Stimulated activated CD8-positive, alpha-beta memory T cell treated with anti-CD3 and anti-CD28 coated beads, Interleukin-15, amount 100 ng/mL, for 4 hours (primary cell): ENCODE measurements around the gene ISY1.
"Not testable (repeated sequence)": the region's sequence is repeated elsewhere in the genome, so short reads cannot be mapped to it uniquely, and the experiment has no call there.

Experiments
- DNase-seq, 2 donors: peaks; one replicate each; pipeline ENCODE4 v3.0.0-alpha.2; 2020; ENCODE audit warnings: low read depth in 2 of 2

The ISY1 gene

DNA sequence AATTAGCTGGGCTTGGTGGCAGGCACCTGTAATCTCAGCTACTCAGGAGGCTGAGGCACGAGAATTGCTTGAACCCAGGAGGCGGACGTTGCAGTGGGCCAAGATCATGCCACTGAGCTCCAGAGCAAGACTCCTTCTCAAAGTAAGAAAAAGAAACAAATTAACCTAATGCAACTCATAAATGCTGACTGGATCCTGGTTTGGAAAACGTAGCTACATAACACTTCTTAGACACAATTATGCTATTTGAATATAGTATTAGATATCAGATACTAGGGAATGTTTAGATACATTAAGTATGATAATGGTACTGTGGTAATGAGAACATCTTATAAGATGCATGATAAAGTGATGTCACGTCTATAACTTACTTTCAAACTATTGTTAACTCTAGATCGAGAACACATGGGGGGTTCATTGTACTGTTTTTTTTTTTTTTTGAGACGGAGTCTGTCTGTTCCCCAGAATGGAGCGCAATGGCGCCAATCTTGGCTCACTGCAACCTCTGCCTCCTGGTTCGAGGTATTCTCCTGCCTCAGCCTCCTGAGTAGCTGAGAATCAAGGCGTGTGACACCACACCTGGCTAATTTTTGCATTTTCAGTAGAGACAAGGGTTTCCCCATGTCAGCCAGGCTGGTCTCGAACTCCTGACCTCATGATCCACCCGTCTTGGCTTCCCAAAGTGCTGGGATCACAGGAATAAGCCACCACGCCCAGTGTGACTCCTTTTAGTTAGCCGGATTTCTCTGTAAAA is 5.9 kb upstream of the ISY1 start:
- no peak for DNase-seq

DNA sequence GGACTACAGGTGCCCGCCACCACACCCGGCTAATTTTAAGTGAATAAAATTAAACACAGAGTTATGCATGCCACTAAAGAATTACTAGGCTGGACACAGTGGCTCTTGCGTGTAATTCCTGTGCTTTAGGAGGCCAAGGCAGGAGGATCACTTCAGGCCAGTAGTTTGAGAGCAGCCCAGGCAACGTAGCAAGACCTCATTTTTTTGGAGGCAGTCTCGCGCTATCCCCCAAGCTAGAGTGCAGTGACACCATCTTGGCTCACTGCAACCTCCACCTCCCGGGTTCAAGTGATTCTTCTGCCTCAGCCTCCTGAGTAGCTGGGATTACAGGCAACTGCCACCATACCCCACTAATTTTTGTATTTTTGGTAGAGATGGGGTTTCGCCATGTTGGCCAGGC is 4.7 kb upstream of the ISY1 start:
- not testable (repeated sequence) for DNase-seq

DNA sequence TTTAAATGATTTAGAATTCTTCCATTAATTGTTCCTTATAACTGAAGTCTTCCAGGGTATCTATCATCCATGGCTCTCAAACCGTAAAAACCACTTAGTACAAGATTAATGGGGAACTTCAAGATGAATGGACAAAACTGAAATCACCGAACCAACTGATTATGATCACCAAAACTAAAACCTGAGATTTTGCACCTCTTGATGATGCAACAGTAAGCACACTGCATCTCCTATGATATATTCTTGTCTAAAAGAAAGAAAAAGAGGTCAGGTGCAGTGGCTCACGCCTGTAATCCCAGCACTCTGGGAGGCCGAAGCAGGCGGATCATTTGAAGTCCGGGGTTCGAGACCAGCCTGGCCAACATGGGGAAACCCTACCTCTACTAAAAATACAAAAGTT is 3.6 kb upstream of the ISY1 start:
- no peak for DNase-seq

DNA sequence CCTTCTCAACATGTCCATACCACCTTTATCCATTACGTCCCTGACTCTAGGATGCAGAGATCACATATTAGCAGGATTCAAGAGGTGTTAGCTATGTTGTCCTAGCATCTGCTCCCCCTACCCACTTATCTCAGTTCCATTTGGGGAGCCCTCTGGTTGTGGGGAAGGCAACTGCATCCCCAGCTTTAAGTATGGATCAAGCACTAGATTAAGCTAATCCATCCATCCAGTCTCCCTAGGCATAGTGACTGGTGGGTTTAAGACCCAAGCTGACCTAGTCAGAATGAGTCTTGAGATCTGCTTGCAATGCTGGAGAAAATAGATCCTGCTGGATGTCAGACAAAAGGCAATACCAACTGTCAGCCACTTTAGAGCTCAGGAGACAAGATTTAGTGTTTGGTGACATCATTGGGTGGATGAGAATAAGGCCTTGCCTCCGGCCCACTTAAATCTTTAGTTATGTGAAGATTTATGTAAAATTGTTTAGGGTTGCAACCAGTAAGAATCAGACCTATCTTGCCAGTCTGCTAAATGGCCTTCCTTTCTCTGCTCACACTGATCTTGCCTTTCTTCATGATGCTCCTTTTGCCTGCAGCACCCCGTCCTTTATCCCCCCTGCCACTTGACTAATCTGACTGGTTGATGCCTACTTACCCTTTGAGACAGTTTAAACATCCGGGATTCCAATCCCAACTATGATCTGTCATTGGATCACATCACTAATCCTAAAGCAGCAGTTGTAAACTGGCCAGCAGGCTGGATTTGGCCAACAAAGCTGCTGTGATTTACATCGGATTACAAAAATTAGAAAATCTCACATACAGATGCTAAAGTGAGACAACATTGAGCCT is 2.1 kb upstream of the ISY1 start:
- DNase-seq, result no peak

DNA sequence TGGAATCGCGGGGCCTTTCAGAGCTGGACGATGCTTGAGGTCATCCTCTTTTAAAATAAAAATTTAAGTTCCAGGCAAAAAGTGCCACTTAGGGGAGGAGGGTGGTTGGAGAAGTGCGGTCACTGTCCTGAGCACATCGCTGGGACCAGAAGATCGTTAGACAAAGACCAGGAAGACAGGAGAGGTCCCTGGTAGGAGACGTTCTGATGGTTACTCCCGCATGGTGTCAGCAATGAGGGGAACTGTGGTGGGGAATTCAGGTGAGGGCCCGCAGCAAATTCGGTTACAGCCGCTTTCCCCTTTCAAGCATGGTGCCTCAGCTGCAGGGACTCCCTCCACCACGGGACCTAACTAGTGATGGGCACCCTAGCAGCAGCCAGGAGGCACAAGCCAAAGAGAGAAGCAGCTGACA is 1.0 kb upstream of the ISY1 start:
- DNase-seq, result peak in 1 of 2 donors; percentile 5

DNA sequence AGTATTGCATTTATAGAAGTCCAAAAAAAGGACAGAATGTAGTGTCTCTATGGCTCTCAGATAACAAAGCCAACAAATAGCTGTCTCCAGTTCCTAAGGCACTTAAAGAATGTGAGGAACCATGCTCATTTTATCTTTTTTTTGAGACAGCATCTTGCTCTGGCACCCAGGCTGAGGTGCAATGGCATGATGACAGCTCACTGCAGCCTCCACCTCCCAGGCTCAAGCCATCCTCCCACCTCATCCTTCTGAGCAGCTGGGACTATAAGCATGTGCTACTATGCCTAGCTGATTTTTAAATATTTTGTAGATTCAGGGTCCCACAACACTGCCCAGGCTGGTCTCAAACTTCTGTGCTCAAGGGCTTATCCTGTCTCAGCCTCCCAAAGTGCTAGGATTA is 16.1 kb downstream of the ISY1 start:
- DNase-seq, result no peak

DNA sequence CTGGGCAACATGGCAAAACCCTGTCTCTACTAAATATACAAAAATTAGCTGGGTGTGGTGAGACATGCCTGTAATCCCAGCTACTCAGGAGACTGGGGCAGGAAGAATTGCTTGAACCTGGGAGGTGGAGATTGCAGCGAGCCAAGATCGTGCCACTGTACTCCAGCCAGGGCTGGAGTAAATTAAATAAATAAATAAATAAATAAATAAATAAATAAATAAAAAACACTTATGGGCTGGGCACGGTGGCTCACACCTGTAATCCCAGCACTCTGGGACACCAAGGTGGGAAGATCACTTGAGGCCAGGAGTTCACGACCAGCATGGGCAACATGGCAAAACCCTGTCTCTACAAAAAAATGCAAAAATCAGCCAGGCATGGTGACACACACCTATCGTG is 19.9 kb downstream of the ISY1 start:
- DNase-seq, result not testable (repeated sequence)

DNA sequence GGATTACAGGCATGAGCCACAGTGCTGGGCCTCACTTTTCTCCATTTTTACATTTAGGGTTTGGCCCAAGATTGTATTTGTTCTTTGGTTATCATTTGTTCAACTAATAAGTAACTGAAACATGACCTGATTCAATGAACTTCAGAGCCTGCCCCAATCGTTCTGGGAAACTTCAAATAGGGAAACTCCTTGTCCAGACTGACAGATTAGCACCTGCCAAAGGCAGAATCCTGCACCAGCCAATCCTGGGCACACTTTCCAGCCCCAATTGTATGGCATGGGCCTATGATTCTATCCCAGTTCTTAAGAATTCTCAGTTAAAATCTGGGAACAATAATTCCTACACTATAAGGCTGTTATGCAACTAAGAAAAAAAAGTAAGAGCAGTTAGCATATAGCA is 21.0 kb downstream of the ISY1 start:
- DNase-seq, result no peak

DNA sequence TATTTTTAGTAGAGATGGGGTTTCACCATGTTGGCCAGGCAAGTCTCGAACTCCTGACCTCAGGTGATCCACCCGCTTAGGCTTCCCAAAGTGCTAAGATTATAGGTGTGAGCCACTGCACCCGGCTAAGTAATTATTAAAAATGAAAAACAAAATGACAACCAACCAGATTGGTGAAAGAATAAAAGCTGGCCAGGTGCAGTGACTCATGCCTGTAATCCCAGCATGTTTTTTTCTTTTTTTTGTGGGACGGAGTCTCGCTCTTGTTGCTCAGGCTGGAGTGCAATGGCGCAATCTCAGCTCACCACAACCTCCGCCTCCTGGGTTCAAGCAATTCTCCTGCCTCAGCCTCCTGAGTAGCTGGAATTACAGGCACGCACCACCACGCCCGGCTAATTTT is 24.6 kb downstream of the ISY1 start:
- not testable (repeated sequence) for DNase-seq

DNA sequence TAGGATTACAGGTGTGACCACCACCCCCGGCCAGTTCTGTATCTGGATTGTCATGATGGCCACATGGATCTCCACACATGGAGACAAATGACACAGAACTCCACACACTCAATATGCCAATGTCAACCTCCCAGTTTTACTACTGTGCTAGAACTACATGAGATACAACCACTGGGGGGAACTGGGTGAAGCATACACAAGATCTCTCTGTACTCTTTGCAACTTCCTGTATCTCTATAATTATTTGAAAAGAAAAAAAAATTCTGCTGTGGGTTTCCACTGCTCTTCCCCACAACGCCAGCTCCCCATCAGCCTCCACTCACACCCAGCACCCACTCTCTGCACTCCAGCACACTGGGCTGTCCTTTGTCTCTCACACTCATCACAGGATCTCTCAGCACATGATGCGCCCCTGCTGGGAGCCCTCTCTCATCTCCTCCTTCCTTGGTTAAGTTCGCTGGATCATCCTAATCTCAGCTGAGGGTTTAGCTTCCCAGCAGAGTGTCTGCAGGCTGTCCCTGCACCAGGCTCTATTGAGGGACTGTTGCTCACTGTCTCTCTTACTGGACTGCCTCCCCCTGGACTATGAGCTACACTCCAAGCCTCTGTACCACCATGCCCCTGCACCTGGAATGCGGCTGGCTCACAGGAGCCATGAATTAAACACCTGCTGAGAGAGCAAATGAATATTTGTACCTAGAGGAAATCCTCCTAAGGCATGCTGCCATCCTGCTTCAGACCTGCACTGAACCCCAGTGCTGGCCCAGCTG is 28.6 kb downstream of the ISY1 start:
- DNase-seq, result no peak

DNA sequence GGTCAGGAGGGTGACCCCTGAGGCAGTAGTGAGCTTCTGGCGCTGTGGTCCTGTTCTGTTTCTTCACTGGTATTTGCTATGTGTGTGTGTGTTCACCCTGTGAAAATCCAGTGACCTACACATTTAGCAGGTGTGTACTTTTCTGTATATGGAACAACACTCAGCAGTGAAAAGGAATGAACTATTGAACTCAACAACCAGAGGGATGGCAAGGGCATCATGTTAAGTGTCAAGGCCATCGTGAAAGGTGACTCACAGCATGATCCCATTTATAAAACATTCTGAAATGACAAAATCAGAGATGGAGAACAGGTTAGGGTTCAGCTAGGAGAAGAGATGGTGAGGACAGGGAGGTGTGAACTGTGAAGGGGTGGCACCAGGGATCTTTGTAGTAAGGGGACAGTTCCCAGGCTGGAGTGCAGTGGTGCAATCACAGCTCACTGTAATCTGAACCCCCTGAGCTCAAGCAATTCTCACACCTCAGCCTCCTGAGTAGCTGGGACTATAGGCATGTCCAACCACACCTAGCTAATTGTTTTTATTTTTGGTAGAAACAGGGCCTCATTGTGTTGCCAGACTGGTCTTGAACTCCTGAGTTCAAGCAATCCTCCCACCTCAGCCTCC is 29.3 kb downstream of the ISY1 start:
- DNase-seq, result no peak

DNA sequence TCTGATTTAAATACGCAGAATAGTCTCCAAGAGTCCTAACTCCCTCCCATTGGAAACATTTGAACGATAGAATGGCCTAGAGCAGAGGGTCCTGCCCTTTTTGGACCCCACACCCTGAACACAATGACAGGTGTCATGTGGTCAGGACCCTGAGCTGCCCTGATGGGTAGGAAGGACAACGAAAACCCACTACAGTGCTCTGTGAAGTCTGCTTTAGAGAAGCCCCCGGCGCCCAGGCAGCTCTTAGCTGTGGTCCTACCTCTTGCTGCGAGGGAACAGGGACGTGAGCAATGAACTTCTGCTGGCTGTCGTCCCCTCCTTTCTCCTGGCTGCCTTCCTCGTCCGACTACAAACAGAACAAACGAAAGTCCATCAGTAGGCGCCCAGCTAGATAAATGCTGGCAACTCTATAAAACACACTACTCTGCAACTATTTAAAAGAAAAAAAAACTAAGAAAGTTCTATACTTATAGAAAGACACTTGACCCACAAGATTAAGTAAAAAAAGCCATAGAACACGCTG is 30.5 kb downstream of the ISY1 start:
- DNase-seq, result no peak

DNA sequence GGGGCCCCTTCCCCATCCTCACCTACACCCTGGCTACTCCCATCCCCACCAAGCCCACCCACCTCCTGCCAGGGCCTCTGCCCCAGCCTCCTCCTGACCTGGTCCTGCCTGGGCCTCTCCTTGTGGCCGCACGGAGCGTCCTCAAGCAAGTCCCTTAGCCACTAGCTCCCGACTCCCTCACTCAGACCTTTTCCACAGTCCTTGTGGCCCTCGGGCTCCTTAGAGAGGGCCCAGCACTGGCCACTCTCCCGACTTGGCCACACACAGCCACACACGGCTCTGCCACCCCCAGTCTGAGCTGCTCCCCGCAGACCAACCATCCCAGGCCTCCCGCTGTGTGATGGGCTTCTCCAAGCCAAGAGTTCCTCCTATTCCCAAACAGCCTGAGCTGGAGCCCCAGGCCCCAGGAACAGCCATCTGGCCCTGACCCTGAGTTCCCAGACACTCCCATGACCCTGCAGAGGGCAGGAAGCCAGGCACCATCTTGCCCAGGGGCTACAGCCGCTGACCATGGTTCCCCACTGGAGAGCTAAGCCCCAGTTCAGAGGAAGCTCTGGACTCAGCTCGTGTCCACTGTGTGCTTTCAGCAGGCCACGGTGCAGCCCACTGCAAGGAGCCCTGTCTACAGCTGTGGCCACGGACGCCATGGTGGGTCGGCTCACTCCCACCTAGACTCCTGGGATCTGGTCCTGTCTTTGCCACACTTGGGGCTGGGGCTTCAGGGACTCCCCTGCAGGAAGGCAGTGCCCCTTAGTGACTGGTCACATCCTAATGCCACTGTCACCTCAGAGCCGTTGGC is 32.3 kb downstream of the ISY1 start:
- DNase-seq, result no peak

DNA sequence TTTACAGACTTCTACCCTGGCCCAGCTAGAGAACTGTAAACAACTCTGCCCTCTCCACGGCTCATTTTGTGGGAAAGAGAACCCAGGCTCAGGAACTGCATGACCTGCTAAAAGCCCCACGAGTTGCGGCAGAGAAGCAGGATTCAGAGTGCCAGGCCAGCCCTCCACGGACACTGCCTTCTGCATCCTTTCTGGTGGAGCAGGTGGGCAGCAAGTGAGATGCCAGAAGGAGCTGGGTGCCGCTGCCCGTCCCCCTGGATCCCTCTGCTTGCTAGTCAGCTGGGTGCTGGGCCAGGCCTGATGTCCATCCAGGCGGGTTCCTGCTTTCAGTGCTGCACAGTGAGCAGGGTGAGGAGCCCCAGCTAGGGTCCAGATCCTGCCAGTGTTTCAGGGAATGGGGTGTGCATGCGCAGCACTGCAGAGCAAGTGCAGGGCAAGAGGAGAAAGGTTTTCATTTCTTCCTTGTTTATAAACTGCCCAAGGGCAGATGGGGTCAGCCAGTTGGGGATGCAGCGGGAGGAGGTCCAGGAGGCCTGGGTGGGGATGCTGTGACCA is 34.1 kb downstream of the ISY1 start:
- DNase-seq, result no peak

DNA sequence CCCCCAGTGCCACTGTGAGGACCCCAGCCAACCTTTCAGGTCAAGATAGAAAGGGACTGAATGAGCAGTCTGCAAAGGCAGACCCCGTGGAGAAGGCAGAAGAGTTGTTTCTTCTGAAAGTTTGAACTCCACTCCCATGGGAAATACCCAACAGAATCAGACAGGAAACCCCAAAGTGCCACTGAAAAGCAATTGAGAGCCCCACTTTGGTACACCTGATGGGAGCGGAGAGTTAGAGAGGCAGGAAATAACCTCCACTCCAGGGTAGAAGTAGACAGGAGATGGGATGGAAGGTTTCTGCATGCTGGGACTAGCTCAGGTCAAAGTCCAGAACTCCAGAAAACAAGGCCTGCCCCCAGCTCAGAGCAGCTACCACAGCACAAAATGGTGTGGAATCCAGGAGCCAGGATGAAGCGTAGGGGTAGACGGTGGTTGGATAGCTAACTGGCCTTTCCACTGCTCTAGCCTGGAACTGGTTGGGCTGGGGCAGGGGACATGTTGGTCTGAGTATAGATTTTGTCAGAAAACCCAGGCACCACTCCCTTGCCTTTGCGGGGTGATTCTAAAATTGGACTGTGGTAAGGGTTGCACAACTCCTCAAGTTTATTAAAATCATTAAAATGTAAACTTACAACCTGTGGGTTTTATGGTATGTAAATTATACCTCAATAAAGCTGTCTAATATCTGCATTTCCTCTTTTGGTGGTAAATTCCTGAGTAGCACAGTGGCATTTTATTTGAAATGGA is 37.4 kb downstream of the ISY1 start:
- no peak for DNase-seq

DNA sequence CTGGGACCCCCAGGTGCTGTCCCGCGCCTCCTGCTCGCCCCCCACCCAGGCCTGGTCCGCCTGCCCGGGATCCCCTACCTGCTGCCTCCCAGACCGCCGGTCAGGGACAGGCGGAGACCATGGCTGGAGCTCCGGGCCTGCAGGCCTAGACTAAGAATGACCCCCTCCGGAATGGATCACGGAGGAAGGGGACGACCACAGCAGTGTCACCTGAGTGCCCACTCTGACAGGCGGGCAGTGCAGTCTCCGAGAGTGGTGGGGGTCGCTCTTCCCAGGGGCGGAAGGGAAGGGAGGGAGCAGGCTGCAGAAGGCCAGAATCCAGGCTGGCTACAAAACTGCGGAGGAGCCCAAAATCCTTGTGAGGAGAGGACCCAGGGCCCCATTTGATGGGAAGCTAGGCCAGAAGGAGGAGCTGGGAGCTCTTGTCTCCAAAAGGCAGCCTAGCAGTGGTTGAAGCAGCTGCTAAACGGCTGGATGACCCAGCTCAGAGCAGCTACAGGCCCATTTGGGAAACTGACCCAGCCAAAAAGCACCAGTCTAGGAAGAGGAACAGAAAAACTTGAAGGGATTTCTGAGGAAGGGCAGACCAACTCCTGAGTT is 38.4 kb downstream of the ISY1 start:
- no peak for DNase-seq

DNA sequence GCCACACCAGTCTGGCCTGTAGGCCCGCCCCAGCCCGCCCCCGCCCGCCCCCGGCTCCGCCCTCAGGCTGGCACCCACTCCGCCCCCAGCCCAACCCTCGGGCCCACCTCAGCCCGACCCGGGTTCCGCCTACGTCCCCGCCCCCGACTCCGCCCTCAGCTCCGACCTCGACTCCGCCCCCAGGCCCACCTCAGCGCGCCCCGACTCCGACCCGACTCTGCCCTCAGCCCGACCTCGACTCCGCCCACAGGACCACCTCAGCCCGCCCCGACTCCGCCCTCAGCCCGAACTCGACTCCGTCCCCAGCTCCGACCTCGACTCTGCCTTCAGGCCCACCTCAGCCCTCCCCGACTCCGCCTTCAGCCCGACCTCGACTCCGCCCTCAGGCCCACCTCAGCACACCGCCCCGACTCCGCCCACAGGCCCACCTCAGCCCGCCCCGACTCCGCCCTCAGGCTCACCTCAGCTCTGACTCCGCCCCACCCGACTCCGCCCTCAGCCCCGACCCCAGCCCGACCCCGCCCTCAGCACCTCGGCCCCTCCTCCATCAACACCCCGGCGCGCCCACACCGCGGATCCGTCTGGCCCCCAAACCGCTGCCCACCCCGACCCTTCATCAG is 39.0 kb downstream of the ISY1 start, which contains the start of gene RAB43:
Gene RAB43, minus strand, starts transcription at position 13 of the 620 bp plus-strand sequence. CDS start 315 bp downstream, outside the sequence.
- DNase-seq, result peak; percentile 77 to 81

DNA sequence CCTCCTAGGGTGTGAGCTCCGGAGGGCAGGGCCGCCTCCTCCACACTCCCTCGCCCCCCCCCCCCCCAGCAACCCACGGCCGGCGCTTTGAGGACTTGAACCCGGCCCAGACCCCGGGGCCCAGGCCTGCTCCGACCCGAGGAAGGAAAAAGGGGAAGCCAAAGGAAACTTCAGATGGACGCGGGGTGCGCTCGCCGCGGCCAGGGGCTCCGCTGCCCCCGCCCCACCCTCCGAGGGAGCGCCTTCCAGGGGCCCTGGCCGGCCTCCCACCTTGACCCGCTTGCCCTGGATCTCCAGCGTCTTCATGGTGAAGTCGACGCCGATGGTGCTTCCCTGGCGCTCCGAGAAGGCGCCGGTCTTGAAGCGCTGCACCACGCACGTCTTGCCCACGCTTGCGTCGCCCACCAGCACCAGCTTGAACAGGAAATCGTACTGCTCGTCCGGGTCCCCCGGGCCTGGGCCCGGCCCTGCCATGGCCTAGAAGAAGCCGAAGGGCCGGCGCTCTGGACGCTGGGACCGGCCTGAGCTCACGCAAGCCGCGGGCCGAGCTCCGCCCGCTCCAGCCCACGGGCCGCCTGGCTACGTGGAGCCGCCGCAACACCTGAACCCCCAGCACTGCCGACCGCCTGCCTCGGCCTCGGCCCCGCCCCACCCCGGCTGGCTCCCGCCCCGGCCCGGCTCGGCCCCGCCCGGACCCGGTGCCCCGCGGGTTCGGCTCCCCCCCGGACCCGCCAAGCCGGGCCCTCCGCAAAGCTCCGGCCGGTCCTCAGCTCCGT is 39.7 kb downstream of the ISY1 start:
- DNase-seq, result peak in 1 of 2 donors; percentile 39
